A172 (cell line): Measurements from ENCODE around the gene SERPINB10. TPM values are rescaled to one million over a fixed set of nuclear protein-coding genes. Genes with fewer than 3 reads are reported as not detected.

Experiments
- DNase-seq: peaks from one replicate; pipeline ENCODE4 v3.0.0-alpha.2; 2015; ENCODE audit warnings: low spot score
- total RNA-seq: library from RNA; depleted of rRNA; stranded (reverse); fragments of >200 nt; shearing (Covaris generic); gene quantifications from 2 replicates; pipeline ENCODE4 v1.2.3, GENCODE V29; 2014; rRNA removed

The SERPINB10 gene
- total RNA-seq = not detected in 2 replicates

GRCh38 chr18:63907664-63908063, at the start of gene SERPINB10:
Gene SERPINB10, plus strand, starts transcription at chr18:63907958. Its CDS starts 7,553 bp downstream, at chr18:63915511.
- DNase-seq = no peak

- DNase-seq = no peak
Observed at GRCh38 chr18:63858456-63858855, 49.3 kb upstream of the SERPINB10 start.

- DNase-seq = no peak
Observed at GRCh38 chr18:63859781-63860475, 47.8 kb upstream of the SERPINB10 start.

- no peak for DNase-seq
Observed at GRCh38 chr18:63860531-63860930, 47.2 kb upstream of the SERPINB10 start.

- no peak for DNase-seq
Observed at GRCh38 chr18:63867368-63868125, 40.2 kb upstream of the SERPINB10 start.

- peak; percentile 0 for DNase-seq
Observed at GRCh38 chr18:63868546-63868945, 39.2 kb upstream of the SERPINB10 start.

- DNase-seq = peak; percentile 71
Observed at GRCh38 chr18:63869374-63869773, 38.4 kb upstream of the SERPINB10 start.

GRCh38 chr18:63869851-63870250, 37.9 kb upstream of the SERPINB10 start:
- DNase-seq = peak; percentile 21

- DNase-seq = no peak
Observed at GRCh38 chr18:63871836-63872235, 35.9 kb upstream of the SERPINB10 start.

- no peak for DNase-seq
Observed at GRCh38 chr18:63872586-63872985, 35.2 kb upstream of the SERPINB10 start.

- DNase-seq = no peak
Observed at GRCh38 chr18:63878343-63878742, 29.4 kb upstream of the SERPINB10 start.

- no peak for DNase-seq
Observed at GRCh38 chr18:63878925-63879324, 28.8 kb upstream of the SERPINB10 start.

GRCh38 chr18:63879709-63880108, 28.0 kb upstream of the SERPINB10 start:
- DNase-seq = peak; percentile 57

- peak; percentile 36 for DNase-seq
Observed at GRCh38 chr18:63881851-63882250, 25.9 kb upstream of the SERPINB10 start.

- DNase-seq = peak; percentile 75
Observed at GRCh38 chr18:63882333-63883141, 25.2 kb upstream of the SERPINB10 start.

GRCh38 chr18:63883617-63884016, 24.1 kb upstream of the SERPINB10 start:
- no peak for DNase-seq

GRCh38 chr18:63887424-63887823, 20.3 kb upstream of the SERPINB10 start, which contains the start of gene SERPINB2:
Gene SERPINB2, plus strand, starts transcription at chr18:63887705. Its CDS starts 3,740 bp downstream, at chr18:63891445.
- DNase-seq = no peak

- DNase-seq = no peak
Observed at GRCh38 chr18:63888470-63889190, 19.1 kb upstream of the SERPINB10 start.

GRCh38 chr18:63889626-63890025, 18.1 kb upstream of the SERPINB10 start:
- DNase-seq = no peak

GRCh38 chr18:63890237-63890949, 17.4 kb upstream of the SERPINB10 start:
- no peak for DNase-seq

- peak; percentile 10 for DNase-seq
Observed at GRCh38 chr18:63890950-63891304, 16.8 kb upstream of the SERPINB10 start.
